ENCODE results near the gene KHDC4.

KHDC4 gene

GRCh38 chr1:155968051-155968400 is 33.8 kb upstream of the KHDC4 start:
- no peak for DNase-seq (ENCODE audit: low read depth)
- H3K4me3 ChIP-seq (ENCODE audit: low read depth, low read length), result no peak overlapping the region
- no peak for TF ChIP-seq CTCF (IDR thresholded peaks at IDR 0.05; ENCODE audit: insufficient read depth, low read depth, low read length, missing control alignments)

GRCh38 chr1:155967341-155968050 is 33.3 kb upstream of the KHDC4 start:
- no peak for DNase-seq (ENCODE audit: low read depth)
- no peak overlapping the region for H3K4me3 ChIP-seq (ENCODE audit: low read depth, low read length)
- no peak for TF ChIP-seq CTCF (IDR thresholded peaks at IDR 0.05; ENCODE audit: insufficient read depth, low read depth, low read length, missing control alignments)

GRCh38 chr1:155966750-155967149 is 32.5 kb upstream of the KHDC4 start:
- H3K4me3 ChIP-seq (ENCODE audit: low read depth, low read length), result no peak overlapping the region
- no peak for TF ChIP-seq CTCF (IDR thresholded peaks at IDR 0.05; ENCODE audit: insufficient read depth, low read depth, low read length, missing control alignments)
- DNase-seq (ENCODE audit: low read depth), result no peak

- H3K4me3 ChIP-seq (ENCODE audit: low read depth, low read length), result no peak overlapping the region
- no peak for DNase-seq (ENCODE audit: low read depth)
- no peak for TF ChIP-seq CTCF (IDR thresholded peaks at IDR 0.05; ENCODE audit: insufficient read depth, low read depth, low read length, missing control alignments)
Measured at GRCh38 chr1:155966135-155966534, 31.9 kb upstream of the KHDC4 start.

- H3K4me3 ChIP-seq (ENCODE audit: low read depth, low read length), result no peak overlapping the region
- TF ChIP-seq CTCF (IDR thresholded peaks at IDR 0.05; ENCODE audit: insufficient read depth, low read depth, low read length, missing control alignments), result no peak
- DNase-seq (ENCODE audit: low read depth), result no peak
Measured at GRCh38 chr1:155964193-155964592, 30.0 kb upstream of the KHDC4 start.

- DNase-seq (ENCODE audit: low read depth), result no peak
Measured at GRCh38 chr1:155962599-155963211, 28.5 kb upstream of the KHDC4 start.

More at GRCh38 chr1:155962599-155963211, 28.5 kb upstream of the KHDC4 start:
- TF ChIP-seq CTCF (IDR thresholded peaks at IDR 0.05; ENCODE audit: insufficient read depth, low read depth, low read length, missing control alignments), result no peak
- no peak overlapping the region for H3K4me3 ChIP-seq (ENCODE audit: low read depth, low read length)

All from GM12865 (cell line).